Spleen (tissue), 11 donors: ENCODE measurements around the gene NRXN3. TPM values are rescaled to one million over a fixed set of nuclear protein-coding genes. Genes with fewer than 3 reads are reported as not detected.

Experiments used
- DNase-seq: peaks from one replicate; pipeline ENCODE4 v3.0.0-alpha.2; 2020
- H3K27ac ChIP-seq, 8 donors: fragments of 200-600 bp; sonication (generic) in 7 of 8; 1 replicate in 4 of 8; 2 replicates in 4 of 8; pipeline versions ENCODE4 v1.5.0 to v1.8.0; 2016 to 2021; ENCODE audit warnings: inconsistent platforms in 4 of 8, mild to moderate bottlenecking in 4 of 8, moderate library complexity in 1 of 8
- H3K27me3 ChIP-seq, 7 donors: fragments of 200-600 bp; sonication (generic) in 6 of 7; replicated peaks in 1 of 7; 1 replicate in 4 of 7; 2 replicates in 3 of 7; pipeline versions ENCODE4 v1.5.0 to v1.8.0; 2016 to 2021; ENCODE audit warnings: inconsistent platforms in 3 of 7, mild to moderate bottlenecking in 1 of 7
- H3K36me3 ChIP-seq, 6 donors: fragments of 200-600 bp; sonication (generic) in 5 of 6; 1 replicate in 4 of 6; 2 replicates in 2 of 6; pipeline versions ENCODE4 v1.5.0 to v1.8.0; 2016 to 2021; ENCODE audit warnings: inconsistent platforms in 2 of 6
- H3K4me1 ChIP-seq, 6 donors: fragments of 200-600 bp; sonication (generic) in 5 of 6; 1 replicate in 3 of 6; 2 replicates in 3 of 6; pipeline versions ENCODE4 v1.5.0 to v1.8.0; 2016 to 2021; ENCODE audit warnings: inconsistent platforms in 3 of 6
- H3K4me3 ChIP-seq, 8 donors: fragments of 200-600 bp; sonication (generic) in 7 of 8; 1 replicate in 4 of 8; 2 replicates in 4 of 8; pipeline versions ENCODE4 v1.5.0 to v1.8.0; 2016 to 2021; ENCODE audit warnings: inconsistent platforms in 4 of 8, mild to moderate bottlenecking in 4 of 8, moderate library complexity in 2 of 8
- H3K9me3 ChIP-seq, 8 donors: fragments of 200-600 bp; sonication (generic) in 7 of 8; 1 replicate in 4 of 8; 2 replicates in 4 of 8; pipeline versions ENCODE4 v1.5.0 to v1.8.0; 2016 to 2021; ENCODE audit warnings: inconsistent platforms in 4 of 8
- CTCF ChIP-seq, 11 experiments: fragments of 200-600 bp in 7 of 11; fragments of 450-650 bp in 4 of 11; sonication (generic) in 4 of 11; IDR thresholded peaks in 8 of 11; conservative IDR thresholded peaks in 3 of 11; 1 replicate in 7 of 11; 2 replicates in 4 of 11; pipeline versions ENCODE4 v1.4.0 to v1.8.0; 2016 to 2021; ENCODE audit warnings: antibody characterized with exemption in 11 of 11, inconsistent platforms in 4 of 11, mild to moderate bottlenecking in 1 of 11
- POLR2A ChIP-seq, 3 donors: fragments of 450-650 bp; IDR thresholded peaks; one replicate each; pipeline ENCODE4 v1.5.1; 2017; ENCODE audit warnings: antibody characterized with exemption in 3 of 3, mild to moderate bottlenecking in 1 of 3
- POLR2AphosphoS5 ChIP-seq, 3 donors: sonication (generic); formaldehyde crosslinking; IDR thresholded peaks; one replicate each; pipeline ENCODE4 v1.5.1; 2017; ENCODE audit warnings: antibody characterized with exemption in 3 of 3
- WGBS, 5 donors: extraction: QIAGEN DNeasy Blood & Tissue Kit in 3 of 5; methylation state at CpG; one replicate each; pipeline versions ENCODE4 v1.1.5 to v1.1.7; 2013 to 2018; 5-methylcytosine and 5-hydroxymethylcytosine counted together
- intact Hi-C: fragments of 100-400 bp; cut with DNase I; formaldehyde crosslinking; loops from one replicate; pipeline ENCODE4 v1.15.0; 2023; ENCODE audit warnings: low total_unique reads
- polyA plus RNA-seq, 3 donors: library from polyadenylated mRNA; stranded (reverse); fragments of 200-250 nt; gene quantifications; one replicate each; pipeline ENCODE4 v1.2.1, GENCODE V29; 2013
- total RNA-seq, 7 donors: library from RNA; depleted of rRNA in 3 of 7; stranded (reverse); fragments of >200 nt in 3 of 7; fragmentation: NEBNext Ultra II Directional in 4 of 7; extraction: Animal tissue kit (Norgen Biotek cat#: 25700) in 4 of 7; gene quantifications; one replicate each; pipeline versions ENCODE4 v1.1.0 to v1.2.1, GENCODE V29; 2016 to 2021
- donor health status: healthy with polysubstance abuse.
- donor health status: DM: no; HTN: no; CAD: no; lungs with moderate emphysema.
- donor health status: DM: no; HTN: no; CAD: no.
- donor health status: Bipolar disorder and iron deficiency.
- donor health status: healthy.
- donor health status: DM: no; HTN: no; CAD: no.
- donor health status: DM: yes; HTN: yes; CAD: no.

NRXN3 gene
- total and polyA plus RNA-seq, 10 donors: 0.21 to 11.5 (median 1.6) TPM

GRCh38 chr14:79571366-79571765, 1401.2 kb downstream of the NRXN3 start:
- H3K27me3 ChIP-seq: no peaks in the 10 kb centered on the region
- WGBS, 5 donors: 53 to 63% (median 58%) methylated on average over 4 of the region's 4 CpGs
- H3K9me3 ChIP-seq: no peaks in the 10 kb centered on the region
- H3K36me3 ChIP-seq: no peaks in the 10 kb centered on the region
- no peak for DNase-seq
- no peak for TF ChIP-seq POLR2AphosphoS5 (IDR thresholded peaks at IDR 0.05)
- no peak for TF ChIP-seq POLR2A (IDR thresholded peaks at IDR 0.05)
- TF ChIP-seq CTCF (IDR thresholded peaks at IDR 0.05 in 8 of 11, conservative IDR thresholded peaks at IDR 0.05 in 3 of 11): no peak
- H3K27ac ChIP-seq: no peak overlapping the region
- H3K4me1 ChIP-seq: no peaks in the 10 kb centered on the region
- intact Hi-C loops: no loop called here
- no peak overlapping the region for H3K4me3 ChIP-seq

GRCh38 chr14:79573486-79573885, 1403.3 kb downstream of the NRXN3 start:
- H3K27ac ChIP-seq: no peak overlapping the region
- H3K9me3 ChIP-seq: no peaks in the 10 kb centered on the region
- H3K4me3 ChIP-seq: no peak overlapping the region
- H3K27me3 ChIP-seq: no peaks in the 10 kb centered on the region
- intact Hi-C loops: no loop called here
- no peak for DNase-seq
- no peaks in the 10 kb centered on the region for H3K36me3 ChIP-seq
- no peaks in the 10 kb centered on the region for H3K4me1 ChIP-seq
- WGBS, 5 donors: 31 to 71% (median 41%) methylated on average over 2 of the region's 2 CpGs
- no peak for TF ChIP-seq CTCF (IDR thresholded peaks at IDR 0.05 in 8 of 11, conservative IDR thresholded peaks at IDR 0.05 in 3 of 11)
- no peak for TF ChIP-seq POLR2A (IDR thresholded peaks at IDR 0.05)
- no peak for TF ChIP-seq POLR2AphosphoS5 (IDR thresholded peaks at IDR 0.05)

GRCh38 chr14:79575032-79575431, 1404.9 kb downstream of the NRXN3 start:
- H3K4me3 ChIP-seq: no peak overlapping the region
- DNase-seq: no peak
- H3K27ac ChIP-seq: no peak overlapping the region
- no peaks in the 10 kb centered on the region for H3K27me3 ChIP-seq
- WGBS, 5 donors: 40 to 61% (median 59%) methylated on average over 4 of the region's 4 CpGs
- H3K36me3 ChIP-seq: no peaks in the 10 kb centered on the region
- no peaks in the 10 kb centered on the region for H3K4me1 ChIP-seq
- no peak for TF ChIP-seq POLR2AphosphoS5 (IDR thresholded peaks at IDR 0.05)
- intact Hi-C loops: no loop called here
- H3K9me3 ChIP-seq: no peaks in the 10 kb centered on the region

GRCh38 chr14:79576424-79576823, 1406.3 kb downstream of the NRXN3 start:
- Histone ChIP-seq H3K4me3 (no peak overlapping the region), H3K36me3 (no peaks in the 10 kb centered on the region), H3K27ac (no peak overlapping the region), H3K9me3 (no peaks in the 10 kb centered on the region), H3K4me1 (no peaks in the 10 kb centered on the region), H3K27me3 (no peaks in the 10 kb centered on the region)
- intact Hi-C loops: no loop called here
- DNase-seq: no peak
- no peak for TF ChIP-seq CTCF (IDR thresholded peaks at IDR 0.05 in 8 of 11, conservative IDR thresholded peaks at IDR 0.05 in 3 of 11)
- no peak for TF ChIP-seq POLR2A (IDR thresholded peaks at IDR 0.05)
- no peak for TF ChIP-seq POLR2AphosphoS5 (IDR thresholded peaks at IDR 0.05)
- WGBS, 5 donors: 58 to 93% (median 71%) methylated on average over 4 of the region's 4 CpGs

GRCh38 chr14:79578470-79578869, 1408.3 kb downstream of the NRXN3 start:
- intact Hi-C loops: no loop called here
- DNase-seq: no peak
- H3K27ac ChIP-seq: no peak overlapping the region
- no peaks in the 10 kb centered on the region for H3K9me3 ChIP-seq
- H3K27me3 ChIP-seq: no peaks in the 10 kb centered on the region
- no peaks in the 10 kb centered on the region for H3K4me1 ChIP-seq
- 64 to 73% (median 70%) methylated on average over 3 of the region's 3 CpGs for WGBS, 5 donors
- TF ChIP-seq CTCF (IDR thresholded peaks at IDR 0.05 in 8 of 11, conservative IDR thresholded peaks at IDR 0.05 in 3 of 11) (no peak), POLR2AphosphoS5 (IDR thresholded peaks at IDR 0.05) (no peak), POLR2A (IDR thresholded peaks at IDR 0.05) (no peak)
- H3K36me3 ChIP-seq: no peaks in the 10 kb centered on the region
- no peak overlapping the region for H3K4me3 ChIP-seq
